Right cardiac atrium (tissue), 5 donors: ENCODE data around the gene DMRTB1. TPM values are rescaled to one million over a fixed set of nuclear protein-coding genes. Genes with fewer than 3 reads are reported as not detected.

ENCODE experiments used
- ATAC-seq, 2 donors: fragments of 200-7000 bp; cut with Tn5 transposase; one replicate each; pipeline versions ENCODE4 v1.8.0 to v1.9.1; 2020; ENCODE audit warnings: moderate library complexity in 2 of 2, mild to moderate bottlenecking in 1 of 2
- DNase-seq, 3 donors: peaks; one replicate each; pipeline ENCODE4 v3.0.0-alpha.2; 2020
- H3K27ac ChIP-seq: one replicate; pipeline ENCODE4 v1.5.1; 2013; ENCODE audit warnings: mild to moderate bottlenecking, low read length, control low read depth, moderate library complexity
- H3K27me3 ChIP-seq: one replicate; pipeline ENCODE4 v1.6.1; 2013; ENCODE audit not compliant: control insufficient read depth, insufficient read depth
- H3K4me1 ChIP-seq: one replicate; pipeline ENCODE4 v1.6.1; 2013; ENCODE audit warnings: low read length; ENCODE audit not compliant: control insufficient read depth, insufficient read depth
- H3K4me3 ChIP-seq: one replicate; pipeline ENCODE4 v1.5.1; 2013; ENCODE audit warnings: low read length, control low read depth
- H3K9me3 ChIP-seq: one replicate; pipeline ENCODE4 v1.6.1; 2013; ENCODE audit warnings: low read length; ENCODE audit not compliant: control insufficient read depth
- WGBS: extraction: QIAGEN DNeasy Blood & Tissue Kit; methylation state at CpG from one replicate; pipeline ENCODE4 v1.1.7; 2013; 5-methylcytosine and 5-hydroxymethylcytosine counted together
- intact Hi-C, 4 donors: fragments of 100-400 bp; cut with DNase I; formaldehyde crosslinking; loops; one replicate each; pipeline versions ENCODE4 v1.11.0 to v1.14.0; 2022 to 2023
- polyA plus RNA-seq: library from polyadenylated mRNA; stranded (reverse); fragments of 200-250 nt; gene quantifications from one replicate; pipeline ENCODE4 v1.2.3, GENCODE V29; 2013
- total RNA-seq, 4 donors: library from RNA; stranded (reverse); fragmentation: NEBNext Ultra II Directional; extraction: Animal tissue kit (Norgen Biotek cat#: 25700); gene quantifications; one replicate each; pipeline ENCODE4 v1.2.1, GENCODE V29; 2021
- donor health status: healthy with polysubstance abuse.
- donor health status: DM: no; HTN: yes; CAD: no.
- donor health status: DM: no; HTN: no; CAD: no.
- donor health status: DM: no; HTN: yes; CAD: no; lungs with severe emphysema.
- donor health status: DM: yes; HTN: yes; CAD: no.

The DMRTB1 gene
- total and polyA plus RNA-seq, 5 donors, result not detected

DNA sequence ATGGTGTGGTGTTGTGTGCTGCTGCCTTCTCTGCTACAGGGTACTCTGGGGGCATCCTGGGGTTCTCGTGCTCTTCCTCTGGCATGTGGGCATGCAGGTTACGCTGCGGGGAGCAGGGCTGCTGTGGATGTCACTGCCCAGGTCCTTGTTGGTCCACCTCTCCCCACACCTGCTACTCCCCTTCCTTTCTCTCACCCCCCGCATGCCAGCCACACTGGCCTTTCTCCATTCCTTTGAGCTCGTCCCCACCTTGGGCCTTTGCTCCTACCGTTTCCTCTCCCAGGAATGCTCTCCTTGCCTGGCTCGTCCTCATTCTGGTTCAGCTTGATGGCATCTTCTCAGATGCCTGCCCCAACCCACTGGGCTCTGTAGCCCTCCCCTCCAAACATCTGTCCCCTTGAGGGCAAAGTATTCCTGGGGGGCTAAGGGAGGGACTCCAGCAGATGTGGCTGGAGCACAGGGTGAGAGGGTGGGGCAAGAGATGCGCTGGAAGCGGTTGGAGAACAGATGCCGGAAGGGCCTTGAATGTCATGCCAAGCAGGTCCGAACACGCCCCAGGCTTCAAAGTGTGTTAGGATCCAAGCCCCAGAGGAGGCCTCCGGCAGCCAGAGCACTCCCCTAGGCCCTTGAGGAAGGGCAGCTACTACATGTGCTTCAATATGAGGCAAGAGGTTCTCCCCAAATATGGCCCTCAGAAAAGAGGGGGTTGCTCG, 23.4 kb downstream of the DMRTB1 start:
- no peak overlapping the region for H3K27ac ChIP-seq
- ATAC-seq, result no peak
- no peaks in the 10 kb centered on the region for H3K4me1 ChIP-seq
- intact Hi-C loops, result loop anchor here in 1 of 4 donors (10.0 kb wide), 1 partner anchor 112 kb away; no protein-coding TSS in a partner anchor
- no peak for DNase-seq
- no peaks in the 10 kb centered on the region for H3K27me3 ChIP-seq
- H3K9me3 ChIP-seq, result no peaks in the 10 kb centered on the region
- WGBS, result 81% methylated on average over 14 of the region's 14 CpGs
- H3K4me3 ChIP-seq, result no peak overlapping the region

DNA sequence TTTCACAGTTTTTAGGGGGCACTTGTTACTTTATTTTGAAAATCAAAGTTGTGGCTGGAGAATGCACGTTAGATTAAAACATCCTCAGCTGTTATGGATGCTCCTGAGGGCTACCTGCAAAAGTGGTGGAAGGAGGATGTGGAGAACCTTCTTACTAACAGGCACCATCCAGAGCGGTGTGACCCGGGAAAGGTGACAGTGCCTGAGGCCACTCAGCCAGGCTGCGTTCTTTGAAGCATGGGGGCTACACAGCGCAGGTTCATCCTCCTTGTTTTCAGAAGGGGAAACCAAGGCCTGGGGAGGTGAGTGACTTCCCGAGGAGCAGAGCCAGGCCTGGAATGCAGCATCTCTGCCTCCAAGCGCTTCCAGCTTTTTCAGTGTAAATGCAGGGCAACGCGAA, 24.0 kb downstream of the DMRTB1 start:
- no peaks in the 10 kb centered on the region for H3K9me3 ChIP-seq
- intact Hi-C loops, result loop anchor here in 1 of 4 donors (10.0 kb wide), 1 partner anchor 112 kb away; no protein-coding TSS in a partner anchor
- H3K4me3 ChIP-seq, result no peak overlapping the region
- no peaks in the 10 kb centered on the region for H3K27me3 ChIP-seq
- no peak for ATAC-seq
- no peaks in the 10 kb centered on the region for H3K4me1 ChIP-seq
- WGBS, result 89% methylated on average over 9 of the region's 9 CpGs
- no peak overlapping the region for H3K27ac ChIP-seq
- no peak for DNase-seq

- no peaks in the 10 kb centered on the region for H3K27me3 ChIP-seq
These were observed 24.5 kb downstream of the DMRTB1 start for GRCh38 chr1:53483656-53484055.

GRCh38 chr1:53484705-53485477, 25.7 kb downstream of the DMRTB1 start:
- intact Hi-C loops, result loop anchor here (2.0 to 10.0 kb wide), 5 partner anchors 110 to 272 kb away; no protein-coding TSS in a partner anchor
- Histone ChIP-seq H3K27me3 (no peaks in the 10 kb centered on the region), H3K4me1 (no peaks in the 10 kb centered on the region), H3K27ac (no peak overlapping the region), H3K9me3 (no peaks in the 10 kb centered on the region), H3K4me3 (no peak overlapping the region)
- DNase-seq (no peak), ATAC-seq (peak in 1 of 2 donors; percentile 27)
- WGBS, result 78% methylated on average over 19 of the region's 19 CpGs

More at GRCh38 chr1:53483656-53484055, 24.5 kb downstream of the DMRTB1 start:
- intact Hi-C loops, result loop anchor here in 2 of 4 donors (2.0 to 10.0 kb wide), 2 partner anchors 111 to 271 kb away; no protein-coding TSS in a partner anchor
- H3K27ac ChIP-seq, result no peak overlapping the region
- H3K4me1 ChIP-seq, result no peaks in the 10 kb centered on the region
- H3K9me3 ChIP-seq, result no peaks in the 10 kb centered on the region
- ATAC-seq, result no peak
- WGBS, result 78% methylated on average over 4 of the region's 4 CpGs
- no peak for DNase-seq
- no peak overlapping the region for H3K4me3 ChIP-seq

DNA sequence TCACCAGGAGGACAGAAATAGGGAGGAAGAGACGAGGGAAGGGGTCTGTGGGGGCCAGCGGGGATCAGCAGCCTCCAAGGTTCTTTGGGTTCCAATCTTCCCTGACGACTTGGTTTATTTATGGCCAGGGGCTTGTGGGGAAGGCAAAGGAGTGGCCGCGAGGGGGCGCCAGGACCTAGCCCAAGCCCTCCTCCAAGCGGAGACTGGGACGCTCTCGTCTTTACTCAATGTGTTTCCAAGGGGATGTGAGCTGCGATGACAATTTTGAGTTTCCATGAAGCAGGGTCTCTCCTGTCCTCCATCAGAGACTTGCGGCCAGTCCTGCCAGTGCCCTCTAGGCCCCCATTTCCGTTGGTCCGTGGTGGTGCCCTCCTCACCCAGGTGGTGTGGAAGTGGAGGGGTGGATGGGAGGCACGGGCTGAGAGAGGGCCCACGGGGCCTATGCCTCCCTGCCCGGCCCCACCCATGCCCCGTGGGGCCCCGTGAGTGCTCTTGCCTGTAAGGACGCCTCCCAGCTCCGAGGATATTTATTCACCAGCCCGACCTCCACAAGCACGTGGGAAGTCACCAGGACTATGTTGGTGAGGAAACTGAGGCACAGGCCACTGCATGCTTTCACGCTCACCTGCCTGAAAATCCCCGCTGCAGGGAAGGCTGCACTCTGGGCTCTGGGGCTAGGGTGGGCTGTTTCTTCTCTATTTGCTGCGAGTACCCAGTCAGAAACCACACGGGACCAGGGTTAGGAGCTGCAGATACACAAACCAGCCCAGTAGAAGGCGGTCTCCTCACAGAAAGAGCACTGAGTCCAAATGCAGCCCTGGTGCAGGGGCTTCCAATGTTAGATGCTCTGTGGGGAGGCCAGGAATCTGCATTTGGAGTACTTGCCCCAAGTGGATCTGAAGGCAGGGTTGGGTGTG, 26.5 kb downstream of the DMRTB1 start:
- peak; percentile 81 to 95 (median 92) for DNase-seq
- H3K27me3 ChIP-seq, result no peaks in the 10 kb centered on the region
- H3K4me1 ChIP-seq, result no peaks in the 10 kb centered on the region
- H3K9me3 ChIP-seq, result no peaks in the 10 kb centered on the region
- ATAC-seq, result peak; percentile 79 to 81
- WGBS, result 23% methylated on average over 27 of the region's 27 CpGs
- intact Hi-C loops, result loop anchor here (2.0 to 10.0 kb wide), 5 partner anchors 109 to 272 kb away; no protein-coding TSS in a partner anchor
- H3K27ac ChIP-seq, result no peak overlapping the region
- H3K4me3 ChIP-seq, result no peak overlapping the region

- no peaks in the 10 kb centered on the region for H3K4me1 ChIP-seq
- no peak overlapping the region for H3K27ac ChIP-seq
- 77% methylated on average over 9 of the region's 9 CpGs for WGBS
- intact Hi-C loops, result loop anchor here (5.0 to 10.0 kb wide), 4 partner anchors 108 to 271 kb away; no protein-coding TSS in a partner anchor
- no peaks in the 10 kb centered on the region for H3K27me3 ChIP-seq
- no peaks in the 10 kb centered on the region for H3K9me3 ChIP-seq
- DNase-seq, result no peak
- no peak overlapping the region for H3K4me3 ChIP-seq
- no peak for ATAC-seq
These were observed 27.3 kb downstream of the DMRTB1 start for GRCh38 chr1:53486395-53487026.

DNA sequence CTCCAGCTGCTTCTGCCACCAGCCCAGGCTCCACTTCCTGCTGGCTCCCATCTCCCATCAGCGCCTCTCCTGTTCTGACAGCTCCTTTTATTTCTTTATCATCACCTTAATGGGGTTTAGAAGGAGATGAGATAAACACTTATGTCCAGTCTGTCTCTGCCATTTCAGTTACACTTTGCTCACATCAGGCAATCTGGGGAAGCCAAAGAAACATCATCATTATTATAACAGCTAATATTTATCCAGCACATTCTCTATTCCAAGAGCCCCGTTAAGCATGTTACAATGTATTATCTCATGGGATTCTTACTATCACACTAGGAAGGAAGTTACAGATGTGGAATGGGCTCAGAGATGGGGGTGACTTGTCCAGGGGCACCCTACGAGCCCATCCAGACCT, 31.2 kb downstream of the DMRTB1 start:
- intact Hi-C loops, result no loop called here
- ATAC-seq (no peak), DNase-seq (no peak)
- Histone ChIP-seq H3K27ac (no peak overlapping the region), H3K9me3 (no peaks in the 10 kb centered on the region), H3K4me1 (no peaks in the 10 kb centered on the region), H3K27me3 (no peaks in the 10 kb centered on the region), H3K4me3 (no peak overlapping the region)
- 33% methylated on average over 3 of the region's 3 CpGs for WGBS

DNA sequence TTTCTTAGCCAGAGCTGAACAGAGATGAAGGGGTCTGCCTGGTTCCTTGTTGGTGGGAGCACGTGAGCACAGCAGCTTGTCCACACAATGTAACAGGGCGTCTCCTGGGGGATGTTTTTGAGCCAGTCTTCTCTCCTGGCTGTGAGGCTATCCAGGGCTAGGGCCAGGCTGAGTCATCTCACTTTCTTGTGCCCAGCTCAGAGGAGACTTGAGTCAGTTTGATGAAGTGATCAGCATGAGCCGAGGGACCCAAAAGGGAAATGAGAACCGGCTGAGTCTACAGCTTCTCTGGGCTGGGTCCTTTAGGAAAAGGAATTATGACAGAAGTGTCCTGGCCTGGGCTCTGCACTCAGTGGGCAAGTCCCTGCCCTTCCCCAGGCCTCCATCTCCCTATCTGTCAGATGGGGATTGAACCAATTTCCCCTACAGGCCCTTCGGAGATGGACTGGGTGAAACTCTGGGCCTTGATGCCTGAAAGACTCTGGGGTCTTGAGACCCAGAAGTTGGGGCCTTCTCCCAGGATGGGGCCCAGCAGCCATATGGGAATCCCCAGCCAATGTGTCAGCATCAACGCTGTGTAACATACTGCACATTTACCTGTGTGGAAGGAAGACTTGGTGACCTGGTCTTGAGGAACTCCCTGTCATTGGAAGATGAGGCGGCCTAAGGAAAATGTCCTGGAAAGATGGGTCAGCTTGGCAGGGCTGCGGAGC, 36.6 kb downstream of the DMRTB1 start:
- ATAC-seq, result peak in 1 of 2 donors; percentile 65
- 83% methylated on average over 8 of the region's 8 CpGs for WGBS
- intact Hi-C loops, result no loop called here
- no peaks in the 10 kb centered on the region for H3K4me1 ChIP-seq
- H3K9me3 ChIP-seq, result no peaks in the 10 kb centered on the region
- H3K27me3 ChIP-seq, result no peaks in the 10 kb centered on the region
- H3K4me3 ChIP-seq, result no peak overlapping the region
- peak in 1 of 3 donors; percentile 42 for DNase-seq
- H3K27ac ChIP-seq, result no peak overlapping the region

GRCh38 chr1:53498555-53499131, 39.4 kb downstream of the DMRTB1 start:
- DNase-seq (no peak), ATAC-seq (no peak)
- intact Hi-C loops, result no loop called here
- Histone ChIP-seq H3K27me3 (no peaks in the 10 kb centered on the region), H3K4me1 (no peaks in the 10 kb centered on the region), H3K4me3 (no peak overlapping the region), H3K27ac (no peak overlapping the region), H3K9me3 (no peaks in the 10 kb centered on the region)
- WGBS, result 51% methylated on average over 9 of the region's 9 CpGs
